22Rv1 (cell line): ENCODE data around the gene ADCY7.

Experiments used
- H3K27ac ChIP-seq: fragments of 450-650 bp; 2 replicates; pipeline ENCODE4 v1.5.1; 2017
- CTCF ChIP-seq: fragments of 450-650 bp; IDR thresholded peaks from 2 replicates; pipeline ENCODE4 v1.5.1; 2017; ENCODE audit warnings: mild to moderate bottlenecking
- ZFX ChIP-seq: fragments of 450-650 bp; IDR thresholded peaks from 2 replicates; pipeline ENCODE4 v1.6.1; 2017; ENCODE audit warnings: antibody characterized with exemption, borderline replicate concordance

ADCY7 gene

GRCh38 chr16:50284131-50284911, 18.0 kb downstream of the ADCY7 start:
- TF ChIP-seq CTCF (no peak), ZFX (no peak)
- H3K27ac ChIP-seq = no peak overlapping the region

GRCh38 chr16:50285406-50286003, 19.2 kb downstream of the ADCY7 start:
- no peak overlapping the region for H3K27ac ChIP-seq
- TF ChIP-seq ZFX (no peak), CTCF (no peak)

- no peak for TF ChIP-seq CTCF
- TF ChIP-seq ZFX = no peak
- H3K27ac ChIP-seq = no peak overlapping the region
Observed at GRCh38 chr16:50286681-50287080, 20.3 kb downstream of the ADCY7 start.

GRCh38 chr16:50288026-50288425, 21.7 kb downstream of the ADCY7 start:
- TF ChIP-seq ZFX (no peak), CTCF (no peak)
- no peak overlapping the region for H3K27ac ChIP-seq

- no peak for TF ChIP-seq CTCF
- TF ChIP-seq ZFX = no peak
- H3K27ac ChIP-seq = no peak overlapping the region
Observed at GRCh38 chr16:50288920-50289319, 22.6 kb downstream of the ADCY7 start.

GRCh38 chr16:50289950-50290764, 23.8 kb downstream of the ADCY7 start:
- TF ChIP-seq ZFX = no peak
- TF ChIP-seq CTCF = no peak
- no peak overlapping the region for H3K27ac ChIP-seq

DNA sequence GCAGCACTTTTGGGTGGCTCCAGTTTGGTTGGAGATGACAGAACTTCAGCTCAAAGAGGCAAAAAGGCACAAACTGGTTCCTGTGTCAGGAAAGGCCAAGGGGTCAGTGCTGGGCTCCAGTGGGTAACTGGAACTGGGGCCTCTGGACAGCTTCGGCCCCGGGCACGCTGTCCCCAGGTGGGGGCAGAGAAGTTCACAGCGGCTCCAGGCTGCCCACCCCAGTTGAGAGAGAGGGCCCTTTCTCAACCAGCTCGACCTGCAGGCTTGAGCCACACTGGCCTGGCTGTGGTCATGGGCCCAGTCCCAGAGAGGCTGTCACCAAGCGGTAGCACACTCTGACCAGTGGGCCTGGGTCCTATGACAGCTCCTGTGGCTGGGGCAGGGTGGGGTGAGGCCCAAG, 24.5 kb downstream of the ADCY7 start:
- no peak for TF ChIP-seq ZFX
- no peak for TF ChIP-seq CTCF
- no peak overlapping the region for H3K27ac ChIP-seq
